ENCODE data around the gene FBRSL1. TPM values are rescaled to one million over a fixed set of nuclear protein-coding genes. Genes with fewer than 3 reads are reported as not detected.
A peak's percentile ranks its signal among the peaks of the same experiment; 100 is the strongest.

The FBRSL1 gene
- total and polyA plus RNA-seq, 9 of the 15 experiments (the other 6 are each of a cell fraction or from before 2014, with no cell fraction given) = 0.24 to 129 (median 7.3) TPM

GRCh38 chr12:132471011-132471857, 18.7 kb upstream of the FBRSL1 start (continued):
- TF ChIP-seq HES1 (IDR thresholded peaks at IDR 0.05; ENCODE audit: low read depth) (peak; percentile 90), ATF3 (IDR thresholded peaks at IDR 0.05) (peak; percentile 69; the same call in 1 of the 2 replicates), ATF3 (CRISPR knock-in tag; conservative IDR thresholded peaks at IDR 0.05) (no peak; the same call in 1 of the 2 replicates), ZBTB49 (CRISPR knock-in tag; IDR thresholded peaks at IDR 0.05; ENCODE audit: borderline replicate concordance) (no peak), FOXK2 (conservative IDR thresholded peaks at IDR 0.05 in 1 of 2, IDR thresholded peaks at IDR 0.05 in 1 of 2; ENCODE audit: low read depth in 2 of 2) (peak; percentile 28 to 67; a peak in 1 of 4 replicates), ZFPM2 (CRISPR knock-in tag; IDR thresholded peaks at IDR 0.05) (no peak), ATF2 (CRISPR knock-in tag; IDR thresholded peaks at IDR 0.05) (no peak), PBX2 (CRISPR knock-in tag; IDR thresholded peaks at IDR 0.05; ENCODE audit: low read depth) (no peak), PBX2 (tag; conservative IDR thresholded peaks at IDR 0.05; ENCODE audit: low read depth) (peak; percentile 61), ZNF395 (CRISPR knock-in tag; IDR thresholded peaks at IDR 0.05) (peak; percentile 82), CHAMP1 (IDR thresholded peaks at IDR 0.05) (peak; percentile 81), TRIM28 (IDR thresholded peaks at IDR 0.05) (0 out of 2 replicates have a peak, but pooled peaks have one; percentile 74), PHB2 (IDR thresholded peaks at IDR 0.05; ENCODE audit: low read depth) (peak; percentile 95)
